T-helper 9 cell (primary cell): Measurements from ENCODE around the gene DPY19L3.
"Not testable (repeated sequence)": the region's sequence is repeated elsewhere in the genome, so short reads cannot be mapped to it uniquely, and the experiment has no call there.

Experiments
- DNase-seq: peaks from one replicate; pipeline ENCODE4 v3.0.0-alpha.2; 2020

Gene DPY19L3

DNA sequence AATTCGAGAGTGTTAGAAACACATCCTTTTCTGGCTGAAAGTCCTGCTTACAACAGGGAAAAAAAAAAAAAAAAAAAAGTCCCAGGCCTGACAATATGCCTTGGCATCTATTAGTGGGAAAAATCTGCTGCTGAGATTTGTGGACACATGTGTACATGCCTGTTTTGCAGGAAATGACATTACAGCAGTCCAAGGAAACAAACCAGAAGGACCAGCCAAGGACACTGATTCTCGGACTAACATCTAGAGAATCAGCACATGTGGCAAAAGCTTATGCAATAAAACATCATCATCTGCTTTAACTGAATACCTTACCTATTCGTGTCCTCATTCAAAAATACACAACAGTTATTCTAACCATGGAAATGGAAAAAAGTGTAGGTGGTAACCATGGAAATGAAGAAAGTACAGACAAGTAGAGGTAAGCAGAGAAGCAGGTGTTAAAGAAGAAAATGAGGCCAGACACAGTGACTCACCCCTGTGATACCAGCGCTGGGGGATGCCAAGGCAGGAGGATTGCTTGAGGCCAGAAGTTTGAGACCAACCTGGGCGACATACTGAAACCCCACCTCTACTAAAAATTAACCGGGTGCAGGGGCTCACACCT lies 9.4 kb upstream of the DPY19L3 start:
- DNase-seq: no peak

DNA sequence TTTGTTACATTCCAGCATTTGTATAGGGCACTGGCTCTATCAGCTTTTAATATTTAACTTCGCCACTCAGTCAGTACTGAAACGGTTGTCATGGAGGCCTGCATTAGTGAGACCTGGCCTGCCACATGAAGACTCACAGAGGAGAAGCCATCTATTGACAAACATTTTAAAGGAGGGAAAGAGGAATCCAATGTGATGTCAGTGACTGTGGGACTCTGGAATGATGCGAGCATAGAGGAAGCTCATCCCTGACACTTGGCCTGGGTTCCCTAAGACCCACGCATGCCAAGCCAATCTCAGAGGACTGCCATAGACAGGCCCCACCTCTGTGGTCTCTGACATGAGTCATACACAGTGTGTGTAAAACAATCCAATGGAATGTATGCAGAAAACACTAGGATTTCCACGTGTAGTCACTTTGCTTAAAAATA lies 7.9 kb upstream of the DPY19L3 start:
- DNase-seq: no peak

DNA sequence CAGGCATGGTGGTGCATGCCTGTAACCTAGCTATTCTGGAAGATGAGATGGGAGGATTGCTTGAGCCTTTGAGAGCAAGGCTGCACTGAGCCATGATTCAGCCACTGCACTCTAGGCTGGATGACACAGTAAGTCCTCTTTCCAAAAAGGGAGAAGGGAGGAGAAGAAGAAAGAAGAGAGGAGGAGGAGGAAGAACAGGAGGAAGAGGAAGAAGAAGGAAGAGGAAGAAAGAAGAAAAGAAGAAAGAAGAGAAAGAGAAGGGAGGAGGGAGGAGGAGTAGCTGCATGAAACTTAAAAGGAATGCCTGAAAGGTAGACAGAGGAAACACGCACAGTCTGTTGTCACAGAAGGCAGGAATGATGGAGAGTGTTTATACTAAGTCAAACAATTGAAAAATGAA lies 3.6 kb upstream of the DPY19L3 start:
- DNase-seq: no peak

DNA sequence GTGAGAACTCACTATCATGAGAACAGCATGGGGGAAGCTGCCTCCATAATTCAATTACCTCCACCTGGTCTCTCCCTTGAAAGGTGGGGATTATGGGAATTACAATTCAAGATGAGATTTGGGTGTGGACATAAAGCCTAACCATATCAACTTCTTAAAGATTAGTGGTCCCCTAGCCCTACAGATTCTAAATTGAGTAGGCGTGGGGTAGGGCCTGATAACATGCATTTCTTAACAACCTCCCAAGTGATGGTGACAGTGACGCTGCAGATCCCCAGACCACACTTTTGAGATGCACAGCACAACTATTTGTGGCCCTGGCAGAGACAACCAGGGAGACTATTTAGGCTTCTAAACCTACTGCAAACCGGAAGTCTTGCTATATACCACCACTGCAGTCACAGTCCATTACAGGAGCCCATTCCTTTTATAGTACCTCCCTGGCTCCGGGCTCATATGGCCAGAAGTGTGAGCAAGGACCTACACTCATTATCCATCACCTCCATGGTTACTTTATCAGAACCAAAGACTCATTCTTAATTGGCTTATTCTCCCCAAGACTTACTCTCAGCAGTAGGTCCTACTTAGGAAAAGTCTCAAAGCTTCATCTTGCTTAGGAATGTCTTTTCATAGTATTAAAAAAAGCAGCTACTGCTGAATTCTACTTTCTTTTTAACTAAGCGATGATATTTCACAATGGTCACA lies 2.1 kb upstream of the DPY19L3 start:
- no peak for DNase-seq

DNA sequence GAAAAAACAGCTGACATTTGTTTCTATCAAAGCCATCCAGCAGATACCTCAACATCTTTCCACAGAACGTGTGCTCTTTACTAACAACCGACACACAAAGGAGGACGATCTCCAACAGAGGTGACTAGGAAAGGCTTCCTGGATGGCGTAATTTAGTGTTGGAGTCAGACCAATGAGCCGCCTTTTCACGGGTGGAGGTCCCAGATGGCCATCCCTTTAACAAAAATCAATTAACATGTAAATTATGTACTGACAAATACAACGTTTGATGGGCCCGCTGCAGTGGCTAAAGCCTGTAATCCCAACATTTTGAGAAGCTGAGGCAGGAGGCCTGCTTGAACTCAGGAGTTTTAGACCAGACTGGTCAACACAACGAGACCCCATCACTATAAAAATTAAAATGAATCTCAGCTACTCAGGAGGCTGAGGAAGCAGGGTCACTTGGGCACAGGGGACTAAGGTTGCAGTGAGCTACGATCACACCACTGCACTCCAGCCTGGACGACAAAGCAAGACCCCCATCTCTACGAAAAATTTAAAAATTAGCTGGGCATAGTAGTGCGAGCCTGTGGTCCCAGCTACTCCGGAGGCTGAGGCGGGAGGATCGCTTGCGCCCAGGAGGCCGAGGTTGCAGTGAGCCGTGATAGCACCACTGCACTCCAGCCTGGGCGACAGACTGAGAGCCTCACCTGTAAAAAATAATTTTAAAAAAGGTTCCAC lies 1.2 kb upstream of the DPY19L3 start:
- DNase-seq: no peak

DNA sequence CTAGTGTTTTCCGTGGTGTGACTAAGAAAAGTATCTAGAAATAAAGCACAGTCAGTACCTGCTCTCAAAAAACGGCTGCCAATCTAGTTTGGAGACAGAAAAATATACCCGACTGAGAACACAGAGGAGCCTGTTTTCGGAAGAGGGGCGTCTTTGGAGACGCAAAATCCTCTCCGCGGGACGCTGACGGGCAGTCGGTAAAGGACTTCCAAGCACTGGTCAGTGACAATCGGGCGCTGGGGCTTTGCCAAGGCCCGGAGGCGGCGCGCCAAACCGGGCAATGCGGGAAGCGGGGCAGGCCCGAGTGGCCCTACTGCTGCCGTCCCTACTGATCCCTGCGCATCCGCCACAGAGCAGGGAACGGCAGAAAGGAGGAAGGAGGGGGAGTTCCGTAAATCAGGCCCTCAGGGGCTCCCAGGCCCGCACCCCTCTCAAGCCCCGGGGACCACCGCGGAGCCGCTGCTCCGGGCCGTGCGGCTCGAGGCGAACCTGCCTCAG lies 588 bp upstream of the DPY19L3 start:
- no peak for DNase-seq

DNA sequence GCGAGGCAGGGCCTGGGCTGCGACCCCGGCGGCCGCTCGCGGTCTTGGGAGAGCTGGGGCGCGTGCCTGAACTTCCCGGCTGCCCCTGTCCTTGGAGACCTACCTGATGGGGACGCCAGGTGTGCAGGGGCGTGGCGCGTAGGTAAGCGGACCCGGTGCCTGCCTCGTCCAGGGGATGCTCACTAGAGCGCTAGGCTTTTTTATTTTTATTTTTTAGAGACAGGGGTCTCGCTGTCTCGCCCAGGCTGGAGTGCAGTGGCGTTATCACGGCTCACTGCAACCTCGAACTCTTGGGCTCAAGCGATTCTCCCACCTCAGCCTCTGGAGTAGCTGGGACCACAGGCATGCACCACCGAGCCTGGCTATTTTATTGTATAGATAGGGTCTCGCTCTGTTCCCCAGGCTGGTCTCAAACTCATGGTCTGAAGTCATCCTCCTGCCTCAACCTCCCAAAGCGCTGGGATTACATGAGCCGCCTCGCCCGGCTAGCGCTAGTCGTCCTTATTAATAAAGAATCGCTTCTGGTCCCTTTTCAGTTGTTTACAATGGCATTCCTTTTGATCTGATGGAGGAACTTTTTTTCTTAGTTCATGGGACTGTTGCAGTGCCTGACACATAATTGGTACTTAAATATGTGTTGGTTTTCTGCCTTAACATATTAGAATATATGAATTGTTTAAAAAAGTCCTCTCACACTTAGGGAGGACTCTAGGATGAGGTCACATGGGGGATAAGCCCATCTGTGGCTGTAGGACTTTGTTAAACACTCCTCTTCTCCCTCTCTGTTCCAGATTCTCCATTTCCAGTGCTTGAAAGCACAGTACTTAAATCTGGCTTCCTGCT lies 812 bp downstream of the DPY19L3 start:
- no peak for DNase-seq

DNA sequence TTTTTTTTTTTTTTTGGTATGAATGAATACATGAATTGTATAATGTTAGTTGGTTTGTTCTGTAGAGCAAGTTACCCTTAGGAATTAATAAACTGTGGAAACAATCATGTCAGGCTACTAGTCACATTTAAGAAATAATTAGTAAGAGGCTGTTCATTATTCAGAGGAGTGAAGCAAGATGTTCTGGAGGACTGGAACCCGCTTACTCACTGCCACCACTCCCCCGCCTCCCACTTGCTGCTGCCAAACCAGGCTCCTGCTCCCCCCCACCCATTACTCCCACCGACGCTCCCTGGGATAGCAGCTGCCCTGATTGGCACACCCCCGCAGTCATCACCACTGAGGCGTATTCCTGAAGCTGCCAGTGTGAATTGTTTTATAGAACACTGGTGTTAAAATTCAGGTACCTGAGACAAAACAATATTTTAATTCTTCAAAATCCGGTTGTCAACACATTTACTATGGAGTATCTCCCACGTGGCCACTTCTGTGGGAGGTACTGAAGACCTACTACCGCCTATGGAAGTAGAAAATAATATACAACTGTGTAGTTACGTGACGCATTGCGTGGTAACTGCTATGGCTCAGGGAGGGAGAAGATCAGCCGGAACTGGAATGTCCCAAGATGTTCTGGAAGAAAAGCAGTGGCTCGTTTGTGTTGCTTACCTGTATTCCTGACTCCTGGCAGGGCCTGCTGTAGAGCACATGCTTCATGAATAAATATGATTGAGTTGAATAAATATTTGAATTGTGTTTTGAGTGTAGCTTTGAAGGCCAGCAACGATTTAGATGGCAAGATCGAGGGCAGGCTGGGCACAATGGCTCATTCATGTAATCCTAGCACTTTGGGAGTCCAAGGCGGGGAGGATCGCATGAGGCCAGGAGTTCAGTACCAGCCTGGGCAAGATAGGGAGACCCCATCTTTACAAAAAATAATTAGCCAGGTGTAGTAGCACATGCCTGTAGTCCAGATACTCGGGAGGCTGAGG lies 1.7 kb downstream of the DPY19L3 start:
- DNase-seq: no peak

DNA sequence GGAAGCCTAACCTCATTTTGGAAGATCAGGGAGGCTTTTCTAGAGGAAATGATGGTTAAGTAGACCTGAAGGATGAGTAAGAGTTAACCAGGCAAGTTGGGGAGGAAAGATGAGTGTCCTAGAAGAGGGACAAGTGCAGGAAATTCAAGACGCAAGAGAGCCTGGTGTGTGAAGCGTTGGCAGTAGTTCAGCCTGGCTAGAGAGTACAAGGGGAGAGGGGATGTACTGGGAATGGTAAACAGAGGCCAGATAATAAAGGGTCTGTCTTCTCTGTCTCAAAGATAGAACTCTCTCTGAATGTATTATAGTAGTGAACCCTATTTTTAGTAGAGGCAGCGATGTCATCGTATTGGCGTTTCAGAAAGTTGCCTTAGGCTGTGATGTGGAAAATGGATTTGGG lies 9.7 kb downstream of the DPY19L3 start:
- DNase-seq: no peak

DNA sequence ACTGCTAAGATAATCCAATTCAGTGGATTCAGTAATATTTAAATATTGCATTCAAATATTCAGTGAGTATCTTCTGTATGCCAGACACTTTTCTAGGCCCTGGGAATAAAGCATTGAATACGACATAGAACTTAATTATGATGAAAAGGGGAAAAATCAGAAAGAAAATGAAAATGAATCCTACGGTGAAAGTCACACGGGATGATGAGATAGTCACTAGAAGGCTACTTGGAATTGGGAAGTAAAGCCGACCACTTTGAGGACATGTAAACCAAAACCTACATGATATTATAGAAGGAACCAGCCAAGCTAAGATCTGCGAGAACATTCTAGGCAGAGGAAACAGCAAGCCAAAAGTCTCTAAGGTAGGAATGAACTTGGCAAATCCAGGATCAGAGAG lies 10.1 kb downstream of the DPY19L3 start:
- no peak for DNase-seq

DNA sequence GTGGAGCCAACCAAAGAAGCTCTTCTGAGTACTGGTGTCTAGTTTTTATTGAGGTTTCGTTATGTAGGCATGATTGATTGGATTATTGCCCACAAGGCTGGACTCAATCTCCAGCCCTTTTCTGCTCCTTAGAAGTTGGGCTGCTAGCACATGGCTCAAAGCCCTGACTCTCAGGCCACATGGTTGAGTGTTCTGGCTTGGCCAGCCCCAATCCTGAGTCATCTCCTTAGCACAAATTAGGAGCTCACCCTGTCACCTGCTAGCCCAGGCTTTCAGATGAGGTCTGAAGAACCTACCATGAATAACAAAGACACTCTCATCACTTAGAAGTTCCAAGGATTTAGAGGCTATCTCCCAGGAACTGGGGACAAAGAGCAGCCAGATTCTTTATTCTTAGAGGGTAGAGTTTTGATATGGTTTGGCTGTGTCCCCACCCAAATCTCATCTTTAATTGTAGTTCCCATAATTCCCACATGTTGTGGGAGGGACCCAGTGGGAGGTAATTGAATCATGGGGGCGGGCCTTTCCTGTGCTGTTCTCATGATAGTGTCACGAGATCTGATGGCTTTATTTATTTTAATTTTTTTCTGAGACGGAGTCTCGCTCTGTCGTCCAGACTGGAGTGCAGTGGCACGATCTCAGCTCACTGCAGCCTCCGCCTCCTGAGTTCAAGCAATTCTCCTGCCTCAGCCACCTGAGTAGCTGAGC lies 11.3 kb downstream of the DPY19L3 start:
- DNase-seq: no peak

DNA sequence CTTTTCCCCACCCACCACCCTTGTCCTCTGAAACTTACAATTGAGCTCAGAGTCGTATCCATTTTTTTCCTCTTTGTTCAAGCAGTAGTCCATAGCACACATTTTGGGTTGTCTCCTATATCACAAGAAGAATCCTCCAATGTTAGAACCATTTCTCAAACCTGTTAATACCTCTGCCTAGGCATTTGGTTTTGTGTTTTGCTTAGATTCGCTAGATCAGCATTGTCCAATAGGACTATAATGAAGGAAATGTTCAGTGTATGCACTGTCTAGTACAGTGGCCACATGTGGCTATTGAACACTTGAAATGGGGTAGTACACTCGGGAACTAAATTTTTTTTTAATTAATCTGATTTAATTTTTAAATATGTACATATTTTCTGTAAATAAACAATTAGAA lies 12.6 kb downstream of the DPY19L3 start:
- no peak for DNase-seq

DNA sequence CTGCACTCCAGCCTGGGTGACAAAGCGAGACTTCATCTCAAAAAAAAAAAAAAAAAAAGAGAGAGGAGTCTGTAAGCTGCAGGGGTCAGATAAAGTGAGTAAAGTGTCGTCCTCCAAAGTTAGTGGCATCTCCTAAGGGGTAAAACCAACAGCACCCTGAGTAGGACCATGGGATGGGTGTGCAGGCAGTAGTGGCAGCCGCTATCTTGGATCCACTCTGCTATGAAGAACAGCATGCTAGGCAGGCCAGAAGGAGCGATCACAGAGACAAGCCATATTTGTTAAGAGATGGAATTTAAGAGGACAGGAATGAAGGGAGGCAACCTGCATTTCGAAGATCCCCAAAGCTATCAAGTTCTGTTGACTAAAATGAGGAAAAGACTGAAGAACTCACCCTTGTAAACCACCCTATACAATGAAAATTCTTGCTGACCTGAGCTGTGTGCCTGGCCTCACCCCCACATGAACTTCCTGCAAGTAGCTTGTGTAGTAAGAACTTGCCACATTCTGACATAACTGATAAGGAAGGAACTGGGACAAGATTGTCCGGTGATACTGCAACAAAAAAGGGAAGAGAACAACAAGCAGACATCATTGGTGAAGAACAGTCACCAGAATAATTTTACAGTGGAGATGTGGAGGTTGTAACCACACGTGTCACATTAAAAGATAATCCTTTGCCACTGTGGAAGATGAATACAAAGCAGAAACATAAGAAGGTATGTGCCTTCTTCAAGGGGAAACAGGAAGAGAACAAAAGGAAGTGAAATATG lies 16.2 kb downstream of the DPY19L3 start:
- no peak for DNase-seq

DNA sequence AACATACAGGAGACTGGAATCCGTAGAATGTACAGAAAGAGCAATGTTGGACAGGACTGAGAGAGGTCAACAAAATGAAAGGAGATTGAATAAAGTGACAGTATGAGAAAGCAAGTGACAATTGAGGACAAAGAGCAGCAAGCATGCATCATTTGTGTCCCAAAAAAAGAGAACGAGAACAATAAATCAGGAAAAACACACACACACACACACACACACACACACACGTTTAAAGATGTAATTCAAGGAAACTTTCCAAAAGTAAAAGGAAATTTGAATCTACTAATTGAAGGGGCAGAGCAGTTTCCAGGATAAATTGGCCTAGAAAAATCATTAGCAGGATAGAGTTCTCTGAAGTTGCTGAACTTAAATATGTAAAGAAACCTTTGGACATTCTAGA lies 16.9 kb downstream of the DPY19L3 start:
- DNase-seq: no peak

DNA sequence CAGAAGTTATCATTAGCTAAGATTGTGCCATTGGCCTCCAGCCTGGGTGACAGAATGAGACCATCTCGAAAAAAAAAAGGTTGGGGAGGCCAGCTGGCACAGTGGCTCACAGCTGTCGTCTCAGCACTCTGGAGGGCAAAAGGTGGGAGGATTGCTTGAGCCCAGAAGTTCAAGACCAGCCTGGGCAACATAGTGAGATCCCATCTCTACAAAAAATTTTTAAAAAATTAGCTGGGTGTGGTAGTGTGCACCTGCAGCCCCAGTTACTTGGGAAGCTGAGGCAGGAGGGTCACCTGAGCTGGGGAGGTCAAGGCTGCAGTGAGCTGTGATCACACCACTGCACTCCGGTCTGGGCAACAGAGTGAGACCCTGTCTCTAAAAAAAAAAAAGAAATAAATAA lies 18.4 kb downstream of the DPY19L3 start:
- DNase-seq: not testable (repeated sequence)

DNA sequence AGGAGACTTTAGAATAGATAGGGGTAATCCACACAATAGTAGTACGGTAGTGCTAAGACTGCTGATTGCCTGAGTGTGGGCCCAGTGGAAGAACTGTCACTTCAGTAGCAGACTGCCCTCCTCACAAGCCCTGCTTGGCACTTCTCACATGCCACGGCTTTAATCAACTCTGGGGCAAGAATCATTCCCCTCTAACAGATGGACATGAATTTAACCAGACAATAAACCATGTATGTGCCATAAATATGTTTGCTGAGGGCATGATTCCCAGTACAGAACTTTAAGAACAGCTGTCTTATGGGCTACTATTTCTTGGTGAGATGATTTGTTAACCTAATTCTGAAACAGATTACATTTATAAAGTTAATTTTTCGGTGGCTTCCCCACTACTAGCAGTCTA lies 22.0 kb downstream of the DPY19L3 start:
- no peak for DNase-seq

DNA sequence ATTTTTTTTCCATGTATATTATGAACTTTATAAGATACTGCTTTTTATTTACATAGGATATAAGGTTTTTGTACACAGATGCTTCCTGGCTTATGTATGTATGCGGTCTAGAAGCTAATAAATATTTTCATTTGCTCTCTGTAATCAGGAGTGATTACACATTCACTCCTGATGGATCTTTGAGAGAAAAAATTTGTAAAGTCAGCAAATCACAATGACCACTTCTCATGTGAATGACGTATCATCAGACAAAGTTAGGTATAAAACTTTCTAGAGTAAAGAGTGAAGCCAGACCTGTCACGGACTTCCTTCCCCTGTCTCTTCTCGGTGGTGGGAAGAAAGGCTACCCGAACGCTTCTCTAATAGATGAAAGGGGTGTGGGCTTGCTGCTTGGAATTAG lies 31.1 kb downstream of the DPY19L3 start:
- DNase-seq: no peak

DNA sequence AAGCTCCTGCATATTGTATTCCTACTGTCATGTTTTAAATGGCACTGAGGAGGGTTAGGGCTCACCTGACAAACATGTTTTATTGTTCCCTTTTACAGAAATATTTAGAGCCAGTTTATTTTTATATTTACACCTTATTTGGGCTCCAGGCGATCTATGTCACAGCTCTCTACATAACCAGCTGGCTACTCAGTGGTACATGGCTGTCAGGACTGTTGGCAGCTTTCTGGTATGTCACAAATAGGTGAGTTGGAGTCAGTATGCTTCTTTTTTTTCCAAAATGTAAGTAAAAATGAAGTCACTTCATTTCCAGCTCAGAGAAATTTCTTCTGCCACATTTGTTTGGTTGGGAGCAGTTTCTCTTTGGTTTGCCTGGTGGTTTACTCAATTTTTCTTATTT lies 31.5 kb downstream of the DPY19L3 start:
- no peak for DNase-seq

DNA sequence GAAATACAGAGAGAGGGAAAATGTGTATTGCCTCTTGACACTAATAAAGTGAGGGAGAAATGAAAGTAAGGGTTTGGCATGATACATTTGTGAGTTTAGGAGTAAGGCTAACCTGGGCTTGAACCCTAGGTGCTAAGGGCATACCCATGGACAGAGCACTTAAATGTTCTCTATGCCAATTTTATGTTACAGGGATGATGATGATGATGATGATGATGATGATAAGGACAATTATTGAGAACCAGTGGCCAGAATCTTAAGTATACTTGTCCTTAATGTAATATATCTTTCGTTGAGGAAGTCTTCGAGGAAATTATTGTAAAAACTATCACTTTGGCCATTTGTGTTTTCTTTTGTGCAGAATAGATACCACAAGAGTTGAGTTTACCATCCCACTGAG lies 33.2 kb downstream of the DPY19L3 start:
- DNase-seq: no peak

DNA sequence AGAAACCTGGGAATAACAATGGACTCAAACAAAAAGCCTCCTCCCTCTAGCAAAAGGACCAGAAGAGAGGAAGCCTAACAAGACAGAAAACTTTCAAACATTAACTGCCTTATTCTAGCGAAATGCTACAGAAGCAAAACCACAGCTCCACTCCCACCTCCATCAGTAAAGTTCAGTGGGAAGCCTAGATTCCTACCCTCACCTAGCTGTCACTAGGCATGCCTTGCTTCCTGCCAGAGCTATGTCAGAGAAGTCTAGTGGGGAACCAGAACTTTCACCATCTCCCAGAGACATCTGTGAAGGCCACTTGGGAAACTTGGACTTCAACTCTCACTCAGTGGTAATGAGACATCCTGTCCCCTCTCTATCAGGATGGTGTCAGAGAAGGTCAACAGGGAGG lies 37.1 kb downstream of the DPY19L3 start:
- DNase-seq: no peak
